ENCODE measurements around the gene IFNAR2.

Gene IFNAR2

GRCh38 chr21:33219300-33219699, 10.4 kb upstream of the IFNAR2 start:
- TF ChIP-seq FOXP2 (optimal IDR thresholded peaks at IDR 0.05; ENCODE audit: borderline replicate concordance, extremely low read depth, extremely low read length, insufficient read depth) (no peak), TAF1 (IDR thresholded peaks at IDR 0.05; ENCODE audit: borderline replicate concordance, insufficient read depth, low read length) (no peak), POLR2AphosphoS5 (IDR thresholded peaks at IDR 0.05; ENCODE audit: low read depth, low read length) (no peak), SIN3A (IDR thresholded peaks at IDR 0.05; ENCODE audit: borderline replicate concordance, insufficient read depth, low read length) (no peak), REST (IDR thresholded peaks at IDR 0.05; ENCODE audit: insufficient read depth in 1 of 2, low read depth in 2 of 2, low read length in 2 of 2) (no peak)

GRCh38 chr21:33219954-33220353, 9.8 kb upstream of the IFNAR2 start:
- TF ChIP-seq REST (IDR thresholded peaks at IDR 0.05; ENCODE audit: insufficient read depth in 1 of 2, low read depth in 2 of 2, low read length in 2 of 2) (no peak), TAF1 (IDR thresholded peaks at IDR 0.05; ENCODE audit: borderline replicate concordance, insufficient read depth, low read length) (no peak), SIN3A (IDR thresholded peaks at IDR 0.05; ENCODE audit: borderline replicate concordance, insufficient read depth, low read length) (no peak), FOXP2 (optimal IDR thresholded peaks at IDR 0.05; ENCODE audit: borderline replicate concordance, extremely low read depth, extremely low read length, insufficient read depth) (no peak), POLR2AphosphoS5 (IDR thresholded peaks at IDR 0.05; ENCODE audit: low read depth, low read length) (no peak)

- TF ChIP-seq REST (IDR thresholded peaks at IDR 0.05; ENCODE audit: insufficient read depth in 1 of 2, low read depth in 2 of 2, low read length in 2 of 2) (no peak), TAF1 (IDR thresholded peaks at IDR 0.05; ENCODE audit: borderline replicate concordance, insufficient read depth, low read length) (no peak), FOXP2 (optimal IDR thresholded peaks at IDR 0.05; ENCODE audit: borderline replicate concordance, extremely low read depth, extremely low read length, insufficient read depth) (no peak), POLR2AphosphoS5 (IDR thresholded peaks at IDR 0.05; ENCODE audit: low read depth, low read length) (no peak), SIN3A (IDR thresholded peaks at IDR 0.05; ENCODE audit: borderline replicate concordance, insufficient read depth, low read length) (no peak)
Observed at GRCh38 chr21:33228455-33228854, 1.3 kb upstream of the IFNAR2 start.

- no peak for TF ChIP-seq REST (IDR thresholded peaks at IDR 0.05; ENCODE audit: insufficient read depth in 1 of 2, low read depth in 2 of 2, low read length in 2 of 2)
- no peak for TF ChIP-seq FOXP2 (optimal IDR thresholded peaks at IDR 0.05; ENCODE audit: borderline replicate concordance, extremely low read depth, extremely low read length, insufficient read depth)
- 0 out of 2 replicates have a peak, but pooled peaks have one; percentile 27 for TF ChIP-seq SIN3A (IDR thresholded peaks at IDR 0.05; ENCODE audit: borderline replicate concordance, insufficient read depth, low read length)
- TF ChIP-seq TAF1 (IDR thresholded peaks at IDR 0.05; ENCODE audit: borderline replicate concordance, insufficient read depth, low read length), result no peak
Observed at GRCh38 chr21:33229099-33229783, 497 bp upstream of the IFNAR2 start.
